GM18502 (cell line): ENCODE results near the gene CD34.
A peak's percentile ranks its signal among the peaks of the same experiment; 100 is the strongest.

Experiments
- ATAC-seq: cut with Tn5 transposase; IDR thresholded peaks from one replicate; pipeline ENCODE4 v1.9.1; 2021; ENCODE audit warnings: mild to moderate bottlenecking; ENCODE audit not compliant: unreplicated experiment, poor library complexity

The CD34 gene

GRCh38 chr1:207901041-207901653, 9.8 kb downstream of the CD34 start:
- ATAC-seq: no peak

DNA sequence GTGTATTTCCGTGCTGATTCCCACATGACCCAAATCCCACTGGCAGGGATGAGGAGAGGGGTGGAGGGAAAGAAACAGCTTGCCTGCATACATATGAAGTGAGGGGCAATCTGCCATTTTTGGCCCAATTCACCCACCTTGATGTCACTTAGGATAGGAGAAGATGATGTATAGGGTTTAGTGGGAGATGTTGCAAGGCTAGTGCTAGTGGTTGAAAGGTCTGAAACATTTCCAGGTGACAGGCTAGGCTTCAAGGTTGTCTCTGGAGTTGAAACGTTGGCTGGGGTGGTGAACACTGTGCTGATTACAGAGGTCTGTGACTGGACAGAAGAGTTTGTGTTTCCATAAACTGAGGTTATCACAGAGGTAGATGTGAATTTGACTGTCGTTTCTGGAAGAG, 12.1 kb downstream of the CD34 start:
- no peak for ATAC-seq

DNA sequence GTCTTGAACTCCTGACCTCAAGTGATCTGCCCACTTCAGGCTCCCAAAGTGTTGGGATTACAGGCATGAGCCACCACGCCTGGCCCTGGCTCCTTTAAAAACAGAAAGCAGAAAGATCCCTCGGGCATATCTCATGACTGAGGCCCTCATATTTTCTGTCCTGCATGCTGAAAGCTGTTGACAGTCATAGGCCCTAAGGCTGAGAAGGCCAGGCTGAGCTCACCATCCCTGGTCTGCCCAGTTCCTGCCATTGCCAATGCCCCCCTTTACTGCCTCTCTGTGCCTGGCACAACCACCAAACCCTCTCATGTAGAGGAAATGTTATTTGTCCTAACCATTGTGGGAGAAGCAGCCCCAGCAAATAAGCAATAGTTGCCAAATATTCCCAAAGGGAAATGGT, 12.7 kb downstream of the CD34 start:
- no peak for ATAC-seq

DNA sequence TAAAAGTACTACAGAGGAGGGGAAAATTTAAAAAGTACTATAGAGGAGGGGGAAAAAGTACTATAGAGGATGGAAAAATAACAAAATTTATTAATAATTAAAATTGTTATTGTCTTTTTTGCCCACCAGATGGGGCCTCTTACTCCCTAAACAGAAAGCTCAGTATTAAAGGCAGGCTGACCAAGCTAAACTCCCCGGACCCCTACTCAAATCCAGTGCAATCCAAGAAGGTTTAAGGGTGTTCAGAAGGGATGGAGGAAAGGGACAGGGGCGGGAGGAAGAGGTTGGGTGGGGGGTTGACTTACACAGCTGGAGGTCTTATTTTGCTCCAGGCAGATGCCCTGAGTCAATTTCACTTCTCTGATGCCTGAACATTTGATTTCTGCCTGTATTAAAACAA, 13.7 kb downstream of the CD34 start:
- ATAC-seq: no peak

DNA sequence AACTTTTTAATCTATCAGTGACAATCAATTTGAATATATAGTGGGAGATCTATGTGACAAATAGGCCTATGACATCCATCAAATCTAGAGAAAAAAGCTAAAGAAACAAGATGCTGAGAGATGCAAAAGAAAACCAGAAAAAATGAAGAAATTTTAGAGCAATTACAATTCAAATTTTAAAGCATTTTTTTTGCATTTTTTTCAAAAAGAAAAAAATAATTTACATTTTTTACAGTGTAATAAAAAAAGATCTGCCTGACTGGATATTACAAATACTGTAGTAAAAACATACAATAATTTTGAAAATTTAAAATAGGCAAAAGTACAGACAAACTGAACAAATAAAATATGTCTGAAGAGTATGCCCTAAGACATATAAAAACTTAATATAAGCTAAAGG, 14.4 kb downstream of the CD34 start:
- ATAC-seq: no peak

- no peak for ATAC-seq
Observed at GRCh38 chr1:207894704-207895103, 16.2 kb downstream of the CD34 start.

- no peak for ATAC-seq
Observed at GRCh38 chr1:207893737-207894582, 17.0 kb downstream of the CD34 start.

GRCh38 chr1:207892764-207893163, 18.2 kb downstream of the CD34 start:
- no peak for ATAC-seq

DNA sequence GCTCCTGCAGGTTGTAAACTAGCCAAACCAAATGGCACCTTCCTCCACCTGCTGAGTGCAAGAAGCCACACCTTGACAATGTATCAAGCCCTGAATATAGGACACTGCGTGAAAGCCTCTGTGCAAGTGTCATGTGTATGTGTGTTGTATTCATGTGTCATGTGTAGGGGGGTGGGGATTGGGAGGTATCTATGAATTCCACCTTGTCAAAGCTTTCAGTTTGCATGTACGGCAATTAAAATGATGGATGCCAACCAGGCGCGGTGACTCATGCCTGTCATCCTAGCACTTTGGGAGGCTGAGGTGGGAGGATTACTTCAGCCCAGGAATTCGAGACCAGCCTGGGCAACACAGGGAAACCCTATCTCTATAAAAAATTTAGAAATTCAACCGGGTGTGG, 19.8 kb downstream of the CD34 start:
- ATAC-seq: no peak

- no peak for ATAC-seq
Observed at GRCh38 chr1:207890136-207890738, 20.7 kb downstream of the CD34 start.

DNA sequence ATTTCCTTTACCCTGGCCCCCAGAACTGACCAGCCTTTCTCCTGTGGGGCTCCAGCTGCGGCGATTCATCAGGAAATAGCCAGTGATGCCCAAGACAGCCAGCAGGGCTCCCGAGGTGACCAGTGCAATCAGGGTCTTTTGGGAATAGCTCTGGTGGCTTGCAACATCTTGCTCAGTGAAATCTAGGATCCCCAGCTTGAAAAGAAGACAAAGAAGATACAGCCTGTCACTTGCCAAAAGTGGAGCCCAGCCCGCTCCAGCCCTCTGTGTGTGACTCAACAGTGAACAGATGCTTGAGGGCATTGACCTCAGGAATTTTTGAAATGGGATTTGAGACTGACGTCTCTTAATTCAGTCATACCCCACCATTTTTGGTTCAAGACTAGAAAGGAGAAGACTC, 22.3 kb downstream of the CD34 start:
- ATAC-seq: no peak

- no peak for ATAC-seq
Observed at GRCh38 chr1:207887542-207888201, 23.3 kb downstream of the CD34 start.

- ATAC-seq: no peak
Observed at GRCh38 chr1:207886227-207886626, 24.7 kb downstream of the CD34 start.

- peak; percentile 73 for ATAC-seq
Observed at GRCh38 chr1:207885129-207886032, 25.5 kb downstream of the CD34 start.

- ATAC-seq: no peak
Observed at GRCh38 chr1:207884266-207885029, 26.5 kb downstream of the CD34 start.

GRCh38 chr1:207883660-207884250, 27.2 kb downstream of the CD34 start:
- ATAC-seq: no peak

GRCh38 chr1:207883104-207883651, 27.7 kb downstream of the CD34 start:
- ATAC-seq: peak; percentile 66

GRCh38 chr1:207882692-207883091, 28.2 kb downstream of the CD34 start:
- ATAC-seq: peak; percentile 5

DNA sequence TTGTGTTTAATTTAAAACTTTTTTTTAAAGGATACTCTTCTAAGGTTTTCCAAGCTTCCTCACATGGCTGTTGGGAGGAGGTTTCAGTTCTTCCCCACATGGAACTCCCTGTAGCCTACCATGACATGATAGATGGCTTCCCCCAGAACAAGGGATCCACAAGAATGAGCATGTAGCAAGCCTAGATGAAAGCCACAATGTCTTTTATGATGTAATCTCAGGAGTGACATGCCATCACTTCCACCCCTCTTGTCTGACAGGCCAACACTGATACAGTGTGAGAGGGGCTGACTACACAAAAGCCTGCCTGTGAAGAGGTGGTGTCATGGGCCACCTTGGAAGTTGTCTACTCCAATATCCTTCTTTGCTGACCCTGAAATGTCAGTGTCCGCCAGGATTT, 32.0 kb downstream of the CD34 start:
- no peak for ATAC-seq
